IMR-90 (cell line): ENCODE results near the gene GABRB1. TPM values are rescaled to one million over a fixed set of nuclear protein-coding genes. Genes with fewer than 3 reads are reported as not detected.

Experiments used
- ATAC-seq: fragments of 200-7000 bp; cut with Tn5 transposase; 2 replicates; pipeline ENCODE4 v1.9.1; 2020; ENCODE audit warnings: low read depth, mild to moderate bottlenecking, moderate library complexity
- BruUV-seq: library from RNA; stranded (reverse); fragments of 400-500 nt; replicated peaks from 2 replicates; lab custom pipeline; 2021; lab: Mats Ljungman, UMichigan
- CTCF ChIA-PET: fragments of 300-600 bp; formaldehyde crosslinking; extraction: SDS; loops from one replicate; lab custom pipeline; 2021; ENCODE audit warnings: antibody characterized with exemption; lab: Yijun Ruan, JAX
- POLR2A ChIA-PET: fragments of 300-600 bp; sonication (Branson Sonifier 250); formaldehyde crosslinking; loops from one replicate; lab custom pipeline; 2022; ENCODE audit warnings: antibody characterized with exemption; ENCODE audit not compliant: unreplicated experiment; lab: Charles Lee
- DNase-seq: peaks from one replicate; pipeline ENCODE4 v3.0.0; 2013
- H2AFZ ChIP-seq: replicated peaks from 2 replicates; pipeline ENCODE3; 2013; ENCODE audit warnings: low read length, mild to moderate bottlenecking; ENCODE audit not compliant: poor library complexity
- H2AK5ac ChIP-seq: 2 replicates; pipeline ENCODE4 v1.6.1; 2013; ENCODE audit warnings: low read depth, low read length, inconsistent platforms
- H2AK9ac ChIP-seq: replicated peaks from 2 replicates; pipeline ENCODE3; 2013; ENCODE audit warnings: mild to moderate bottlenecking, low read depth, low read length, moderate library complexity; ENCODE audit not compliant: poor library complexity
- H2BK120ac ChIP-seq: 2 replicates; pipeline ENCODE4 v1.6.1; 2013; ENCODE audit warnings: low read depth, low read length, inconsistent platforms
- H2BK15ac ChIP-seq: 3 replicates; pipeline ENCODE4 v1.6.1; 2013; ENCODE audit warnings: low read depth, low read length, inconsistent platforms
- H2BK20ac ChIP-seq: 2 replicates; pipeline ENCODE4 v1.6.1; 2013; ENCODE audit warnings: low read depth, mild to moderate bottlenecking, inconsistent platforms, low read length, moderate library complexity
- H2BK5ac ChIP-seq: 2 replicates; pipeline ENCODE4 v1.6.1; 2013; ENCODE audit warnings: mild to moderate bottlenecking, low read depth, low read length, inconsistent platforms; ENCODE audit not compliant: poor library complexity, severe bottlenecking
- H3K14ac ChIP-seq: replicated peaks from 2 replicates; pipeline ENCODE4 v1.6.1; 2013; ENCODE audit warnings: low read depth, low read length, inconsistent platforms
- H3K18ac ChIP-seq: 2 replicates; pipeline ENCODE4 v1.6.1; 2013; ENCODE audit warnings: low read depth, low read length, control low read depth
- H3K23ac ChIP-seq: 2 replicates; pipeline ENCODE4 v1.6.1; 2013; ENCODE audit warnings: low read depth, low read length, inconsistent platforms
- H3K27ac ChIP-seq: 2 replicates; pipeline ENCODE4 v1.5.1; 2013; ENCODE audit warnings: mild to moderate bottlenecking, control low read depth, low read length; ENCODE audit not compliant: insufficient read depth
- H3K27me3 ChIP-seq: 2 replicates; pipeline ENCODE4 v1.6.1; 2013; ENCODE audit warnings: low read length; ENCODE audit not compliant: control insufficient read depth, insufficient read depth
- H3K36me3 ChIP-seq: 2 replicates; pipeline ENCODE4 v1.6.1; 2013; ENCODE audit warnings: low read length, mixed read lengths; ENCODE audit not compliant: control insufficient read depth, insufficient read depth
- H3K4ac ChIP-seq: 2 replicates; pipeline ENCODE4 v1.6.1; 2013; ENCODE audit warnings: low read depth, low read length, inconsistent platforms
- H3K4me1 ChIP-seq: 2 replicates; pipeline ENCODE4 v1.6.1; 2013; ENCODE audit warnings: low read length, mixed read lengths; ENCODE audit not compliant: control insufficient read depth, insufficient read depth
- H3K4me2 ChIP-seq: 2 replicates; pipeline ENCODE4 v1.6.1; 2013; ENCODE audit warnings: low read depth, mild to moderate bottlenecking, control low read depth, low read length, moderate library complexity
- H3K4me3 ChIP-seq: 2 replicates; pipeline ENCODE4 v1.5.1; 2013; ENCODE audit warnings: low read depth, mild to moderate bottlenecking, control low read depth, low read length, moderate library complexity; ENCODE audit not compliant: insufficient read depth
- H3K56ac ChIP-seq: 2 replicates; pipeline ENCODE4 v1.6.1; 2013; ENCODE audit warnings: low read length, inconsistent platforms; ENCODE audit not compliant: insufficient read depth; ENCODE audit errors: extremely low read depth
- H3K79me1 ChIP-seq, 2 experiments: 2 replicates each; pipeline ENCODE4 v1.6.1; 2013; ENCODE audit warnings: low read length in 2 of 2, inconsistent platforms in 1 of 2, low read depth in 1 of 2
- H3K9ac ChIP-seq: 2 replicates; pipeline ENCODE4 v1.6.1; 2013; ENCODE audit warnings: low read depth, low read length, control low read depth
- H3K9me1 ChIP-seq: 2 replicates; pipeline ENCODE4 v1.6.1; 2013; ENCODE audit warnings: low read length, inconsistent platforms; ENCODE audit not compliant: insufficient read depth
- H3K9me3 ChIP-seq: 2 replicates; pipeline ENCODE4 v1.6.1; 2013; ENCODE audit warnings: low read length; ENCODE audit not compliant: control insufficient read depth, insufficient read depth
- H4K20me1 ChIP-seq: 2 replicates; pipeline ENCODE4 v1.6.1; 2013; ENCODE audit warnings: low read length, inconsistent platforms; ENCODE audit not compliant: insufficient read depth
- H4K5ac ChIP-seq: 2 replicates; pipeline ENCODE4 v1.6.1; 2013; ENCODE audit warnings: mild to moderate bottlenecking, low read depth, low read length, control low read depth
- H4K8ac ChIP-seq, 2 experiments: 2 replicates each; pipeline ENCODE4 v1.6.1; 2013; ENCODE audit warnings: low read depth in 2 of 2, low read length in 2 of 2, control low read depth in 1 of 2, inconsistent platforms in 1 of 2
- H4K91ac ChIP-seq: 2 replicates; pipeline ENCODE4 v1.6.1; 2013; ENCODE audit warnings: low read depth, low read length, inconsistent platforms; ENCODE audit not compliant: insufficient read depth
- BHLHE40 ChIP-seq: fragments of 150-350 bp; IDR thresholded peaks from 2 replicates; pipeline ENCODE4 v1.6.1; 2016; ENCODE audit warnings: mild to moderate bottlenecking, low read depth, low read length
- CHD1 ChIP-seq: IDR thresholded peaks from 2 replicates; pipeline ENCODE4 v1.6.1; 2012; ENCODE audit warnings: low read depth, low read length, improper control_type of control experiment
- FOS ChIP-seq: fragments of 150-350 bp; IDR thresholded peaks from 2 replicates; pipeline ENCODE4 v1.6.1; 2016; ENCODE audit warnings: low read depth, low read length
- MXI1 ChIP-seq: IDR thresholded peaks from 2 replicates; pipeline ENCODE4 v1.6.1; 2012; ENCODE audit warnings: low read depth, mild to moderate bottlenecking, low read length, moderate library complexity, borderline replicate concordance
- NFE2L2 ChIP-seq: fragments of 150-350 bp; IDR thresholded peaks from 2 replicates; pipeline ENCODE4 v1.6.1; 2016; ENCODE audit warnings: low read depth, mild to moderate bottlenecking, low read length
- POLR2A ChIP-seq: IDR thresholded peaks from 2 replicates; pipeline ENCODE4 v1.6.1; 2012; ENCODE audit warnings: mild to moderate bottlenecking, low read depth, low read length
- RCOR1 ChIP-seq: IDR thresholded peaks from 2 replicates; pipeline ENCODE4 v1.6.1; 2012; ENCODE audit warnings: mild to moderate bottlenecking, low read length, improper control_type of control experiment; ENCODE audit not compliant: insufficient replicate concordance
- SMC3 ChIP-seq: fragments of 150-350 bp; IDR thresholded peaks from 2 replicates; pipeline ENCODE4 v1.6.1; 2016; ENCODE audit warnings: low read depth, mild to moderate bottlenecking, antibody characterized with exemption, low read length, moderate library complexity
- WGBS, 2 experiments: methylation state at CpG; one replicate each; pipeline versions ENCODE4 v1.1.5 to v1.1.7; 2013; ENCODE audit warnings: missing lambda C conversion rate in 2 of 2; ENCODE audit not compliant: insufficient read length in 1 of 2; ENCODE audit errors: extremely low coverage in 2 of 2; 5-methylcytosine and 5-hydroxymethylcytosine counted together
- dilution Hi-C: fragments of 300-500 bp; cut with HindIII; formaldehyde crosslinking; loops from one replicate; pipeline ENCODE4 v1.14.3; 2018; ENCODE audit warnings: low sequenced_read_pairs; ENCODE audit not compliant: unreplicated experiment
- in situ Hi-C: fragments of 300-500 bp; cut with MboI; formaldehyde crosslinking; loops from 3 replicates; pipeline ENCODE4 v1.14.3; 2019; ENCODE audit warnings: low sequenced_read_pairs, inconsistent platforms, mixed read lengths
- intact Hi-C: fragments of 100-400 bp; cut with micrococcal nuclease; formaldehyde crosslinking; loops from 2 replicates; pipeline ENCODE4 v1.10.0; 2022
- polyA plus RNA-seq, 3 experiments: library from polyadenylated mRNA; depleted of rRNA; stranded (reverse); fragments of >200 nt; gene quantifications; 2 replicates each; pipeline ENCODE4 v1.2.3, GENCODE V29; 2012; ENCODE audit warnings: low replicate concordance in 1 of 3
- total RNA-seq: library from RNA; depleted of rRNA; stranded (reverse); fragments of >200 nt; gene quantifications from 2 replicates; pipeline ENCODE4 v1.2.3, GENCODE V29; 2012
- TF ChIP-seq, protein P1 (sequence below): conservative IDR thresholded peaks from 2 replicates; pipeline ENCODE4 v1.5.1; 2012; ENCODE audit warnings: mild to moderate bottlenecking, low read depth, low read length, improper control_type of control experiment

The GABRB1 gene
- total and polyA plus RNA-seq, 2 of the 4 experiments (the other 2 are of a cell fraction) = 4.7 to 16.1 TPM

- H3K4me1 ChIP-seq = peaks cover 3% of the 10 kb centered on the region; the same call in 1 of the 2 replicates
Observed at GRCh38 chr4:47213106-47213505, 181.7 kb downstream of the GABRB1 start.

More at GRCh38 chr4:47213106-47213505, 181.7 kb downstream of the GABRB1 start:
- Histone ChIP-seq H3K79me1 (peaks cover 0 to 18% of the 10 kb centered on the region in 2 experiments; a peak in 2 of 4 replicates), H3K4me3 (no peak overlapping the region), H3K9me3 (no peaks in the 10 kb centered on the region), H3K23ac (peak overlapping the region; percentile 8; the same call in 1 of the 2 replicates), H3K36me3 (no peaks in the 10 kb centered on the region), H3K27me3 (no peaks in the 10 kb centered on the region), H2BK20ac (peak overlapping the region; percentile 81; the same call in 1 of the 2 replicates), H3K18ac (peak overlapping the region; percentile 35; the same call in 1 of the 2 replicates), H3K4ac (peak overlapping the region; percentile 48; the same call in 1 of the 2 replicates), H3K9ac (no peak overlapping the region), H4K91ac (no peak overlapping the region; the same call in 1 of the 2 replicates), H4K20me1 (no peaks in the 10 kb centered on the region), H3K56ac (peak overlapping the region; percentile 45; the same call in 1 of the 2 replicates), H3K4me2 (peak overlapping the region; percentile 34; the same call in 1 of the 2 replicates), H4K5ac (peak overlapping the region; percentile 48; the same call in 1 of the 2 replicates), H2AK9ac (no peak overlapping the region), H2BK5ac (peak overlapping the region; percentile 65), H2BK15ac (peak overlapping the region; percentile 53; the same call in 2 of the 3 replicates), H3K9me1 (no peaks in the 10 kb centered on the region), H2AFZ (no peak overlapping the region), H2AK5ac (no peak overlapping the region), H3K14ac (peak overlapping the region; percentile 70; the same call in 1 of the 2 replicates), H3K27ac (no peak overlapping the region), H2BK120ac (peak overlapping the region; percentile 82), H4K8ac (peak overlapping the region; percentile 35 to 41; a peak in 2 of 4 replicates)
- BruUV-seq = no TSS peak
- POLR2A ChIA-PET = no interaction called here
- dilution Hi-C loops (no loop called here), intact Hi-C loops (loop anchor here (10.0 kb wide), 1 partner anchor 368 kb away; no protein-coding TSS in a partner anchor), in situ Hi-C loops (no loop called here)
- CTCF ChIA-PET = interaction anchor here (1.0 kb wide), 1 partner anchor 16 kb away, joined by 3 read pairs; no protein-coding TSS in a partner anchor
- DNase-seq (peak; percentile 14), ATAC-seq (no peak)
- WGBS, 2 experiments = 100% methylated on average over 1 of the region's 2 CpGs; no CpG with 5 or more reads in 1 of the 2 experiments
- TF ChIP-seq, protein P1, sequence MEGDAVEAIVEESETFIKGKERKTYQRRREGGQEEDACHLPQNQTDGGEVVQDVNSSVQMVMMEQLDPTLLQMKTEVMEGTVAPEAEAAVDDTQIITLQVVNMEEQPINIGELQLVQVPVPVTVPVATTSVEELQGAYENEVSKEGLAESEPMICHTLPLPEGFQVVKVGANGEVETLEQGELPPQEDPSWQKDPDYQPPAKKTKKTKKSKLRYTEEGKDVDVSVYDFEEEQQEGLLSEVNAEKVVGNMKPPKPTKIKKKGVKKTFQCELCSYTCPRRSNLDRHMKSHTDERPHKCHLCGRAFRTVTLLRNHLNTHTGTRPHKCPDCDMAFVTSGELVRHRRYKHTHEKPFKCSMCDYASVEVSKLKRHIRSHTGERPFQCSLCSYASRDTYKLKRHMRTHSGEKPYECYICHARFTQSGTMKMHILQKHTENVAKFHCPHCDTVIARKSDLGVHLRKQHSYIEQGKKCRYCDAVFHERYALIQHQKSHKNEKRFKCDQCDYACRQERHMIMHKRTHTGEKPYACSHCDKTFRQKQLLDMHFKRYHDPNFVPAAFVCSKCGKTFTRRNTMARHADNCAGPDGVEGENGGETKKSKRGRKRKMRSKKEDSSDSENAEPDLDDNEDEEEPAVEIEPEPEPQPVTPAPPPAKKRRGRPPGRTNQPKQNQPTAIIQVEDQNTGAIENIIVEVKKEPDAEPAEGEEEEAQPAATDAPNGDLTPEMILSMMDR = no peak
- TF ChIP-seq MXI1 = no peak
- no peak for TF ChIP-seq CHD1
- TF ChIP-seq SMC3 = no peak
- TF ChIP-seq FOS = no peak
- no peak for TF ChIP-seq RCOR1
- no peak for TF ChIP-seq BHLHE40
- no peak for TF ChIP-seq POLR2A
- TF ChIP-seq NFE2L2 = no peak
